Muscle of arm (tissue), 12 donors: ENCODE measurements around the gene SPOCK2. TPM values are rescaled to one million over a fixed set of nuclear protein-coding genes. Genes with fewer than 3 reads are reported as not detected.

ENCODE experiments used
- DNase-seq: peaks from one replicate; pipeline ENCODE4 v3.0.0-alpha.2; 2013
- polyA plus RNA-seq, 12 donors: library from polyadenylated mRNA; unstranded; fragments of 120-200 nt; gene quantifications; one replicate each; pipeline ENCODE4 v1.2.1, GENCODE V29; 2013; ENCODE audit not compliant: insufficient read length in 12 of 12

Gene SPOCK2
- polyA plus RNA-seq, 12 donors = 2.3 to 9.6 (median 3.2) TPM; not detected in 1

DNA sequence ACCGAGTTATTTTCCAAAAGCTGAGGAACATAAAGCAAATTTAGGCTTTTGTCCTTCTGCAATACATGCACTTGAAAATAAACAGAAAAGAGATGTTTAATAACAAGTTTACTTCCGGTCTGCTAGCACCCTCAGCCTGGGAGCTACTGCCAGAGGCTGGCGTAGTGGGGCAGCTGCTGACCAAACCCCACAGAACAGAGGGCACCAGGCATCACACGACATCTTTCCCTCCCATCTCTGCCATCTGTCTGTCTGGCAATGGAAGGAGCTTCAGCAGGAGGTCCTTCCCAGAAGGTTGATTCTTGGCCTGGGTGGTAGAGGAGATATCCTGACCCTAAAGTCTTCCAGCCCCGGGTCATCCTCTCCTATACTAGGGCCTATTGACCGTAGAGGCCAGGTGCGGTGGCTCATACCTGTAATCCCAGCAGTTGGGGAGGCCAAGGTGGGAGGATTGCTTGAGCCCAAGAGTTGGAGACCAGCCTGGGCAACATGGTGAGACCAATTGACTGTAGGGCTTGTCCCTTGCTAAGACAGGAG lies 76.3 kb downstream of the SPOCK2 start:
- DNase-seq = no peak

- no peak for DNase-seq
These were observed 76.9 kb downstream of the SPOCK2 start for GRCh38 chr10:72011468-72011867.

GRCh38 chr10:72011016-72011415 lies 77.3 kb downstream of the SPOCK2 start:
- no peak for DNase-seq

GRCh38 chr10:72010234-72010973 lies 77.9 kb downstream of the SPOCK2 start:
- DNase-seq = no peak

DNA sequence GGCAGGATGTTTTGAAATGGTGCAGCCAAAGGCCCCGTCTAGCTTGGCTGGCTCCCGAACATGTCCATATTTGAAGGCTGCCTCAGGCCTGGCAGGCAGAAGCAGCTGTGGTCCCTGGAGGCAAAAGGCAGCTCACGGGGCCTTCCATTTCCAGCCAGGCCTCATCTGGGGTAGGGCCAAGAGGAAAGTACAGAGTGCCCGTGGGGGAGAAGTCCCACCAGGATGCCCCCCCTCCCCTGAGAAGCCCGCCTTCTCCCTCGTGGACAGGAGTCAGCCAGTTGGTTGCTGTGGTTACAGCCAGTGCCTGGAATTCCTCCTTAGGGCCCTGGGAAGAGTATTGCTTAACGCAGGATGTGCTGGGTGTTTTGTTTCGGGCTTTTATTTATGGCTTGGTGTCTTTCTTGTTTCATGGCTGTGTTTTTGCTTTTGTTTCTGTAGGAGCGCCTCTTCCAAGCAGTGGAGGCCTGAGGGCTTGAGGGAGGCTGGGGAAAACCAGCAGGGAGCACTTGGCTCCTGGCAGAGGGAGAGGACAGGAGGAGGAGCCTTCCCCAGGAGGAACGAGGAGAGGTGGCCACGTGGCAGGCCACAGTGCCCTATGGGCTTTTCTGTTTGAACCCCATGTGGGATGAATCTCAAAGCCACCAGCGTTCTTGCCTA lies 78.8 kb downstream of the SPOCK2 start:
- peak; percentile 75 for DNase-seq

DNA sequence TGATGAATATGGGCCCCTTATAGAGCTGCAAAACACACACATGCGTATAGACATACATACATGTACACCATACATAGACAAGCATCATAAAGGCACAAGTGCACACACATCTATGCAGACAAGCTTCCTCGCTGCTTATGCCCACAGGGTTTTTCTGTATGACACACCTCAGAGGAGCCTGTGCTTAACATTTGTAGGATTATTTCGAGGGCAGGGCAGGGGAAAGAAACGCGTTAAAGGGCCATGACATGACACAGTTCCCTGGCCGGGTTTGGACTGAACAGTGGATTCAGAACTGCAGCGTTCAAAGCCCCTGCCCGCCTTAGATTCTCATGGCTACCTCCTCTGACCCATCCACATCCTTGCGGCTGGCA lies 79.3 kb downstream of the SPOCK2 start:
- no peak for DNase-seq

Other genes starting within 250 kb of the SPOCK2 start
- 1,000 to 10,000 TPM in 1 of 12 donors, 100 to 1,000 TPM in 11; 304 to 1,035 (median 462) TPM for gene PSAP, start 237.3 kb downstream of the SPOCK2 start, polyA plus RNA-seq
- 10 to 100 TPM; 11.2 to 59.4 (median 14.0) TPM for gene CHST3, start 124.2 kb downstream of the SPOCK2 start, polyA plus RNA-seq
- gene ANAPC16, start 127.5 kb upstream of the SPOCK2 start, polyA plus RNA-seq = 100 to 1,000 TPM in 11 of 12 donors, 10 to 100 TPM in 1; 96.6 to 238 (median 142) TPM
- gene ASCC1, start 127.7 kb upstream of the SPOCK2 start, polyA plus RNA-seq = 10 to 100 TPM in 11 of 12 donors, not detected in 1; 21.5 to 32.1 (median 28.5) TPM
- 10 to 100 TPM in 11 of 12 donors, not detected in 1; 31.5 to 94.3 (median 47.9) TPM for gene DDIT4, start 185.4 kb upstream of the SPOCK2 start, polyA plus RNA-seq